Loucy (cell line): Measurements from ENCODE around the gene GNG2.

Experiments used
- H2AFZ ChIP-seq: fragments of 200-600 bp; sonication (generic); 2 replicates; pipeline ENCODE4 v1.6.0; 2016; ENCODE audit warnings: antibody characterized with exemption, mild to moderate bottlenecking, low read length, moderate library complexity
- H3F3A ChIP-seq: fragments of 200-600 bp; 2 replicates; pipeline ENCODE4 v1.6.0; 2016; ENCODE audit warnings: antibody characterized with exemption, low read depth, mild to moderate bottlenecking
- H3K27me3 ChIP-seq: fragments of 200-600 bp; sonication (generic); 2 replicates; pipeline ENCODE4 v1.6.1; 2014; ENCODE audit warnings: low read length, mild to moderate bottlenecking; ENCODE audit not compliant: insufficient read depth, poor library complexity, severe bottlenecking
- H3K36me3 ChIP-seq: fragments of 200-600 bp; sonication (generic); 2 replicates; pipeline ENCODE4 v1.6.1; 2016; ENCODE audit warnings: low read length; ENCODE audit not compliant: insufficient read depth
- H3K4me1 ChIP-seq: fragments of 200-600 bp; sonication (generic); 2 replicates; pipeline ENCODE4 v1.5.1; 2014; ENCODE audit warnings: low read length, mild to moderate bottlenecking; ENCODE audit not compliant: insufficient read depth, poor library complexity, severe bottlenecking
- H3K4me2 ChIP-seq: fragments of 200-600 bp; sonication (generic); 2 replicates; pipeline ENCODE4 v1.6.0; 2014; ENCODE audit warnings: antibody characterized with exemption, low read length, low read depth, mild to moderate bottlenecking; ENCODE audit not compliant: poor library complexity, severe bottlenecking
- H3K4me3 ChIP-seq: fragments of 200-600 bp; sonication (generic); 2 replicates; pipeline ENCODE4 v1.5.1; 2014; ENCODE audit warnings: low read length, mild to moderate bottlenecking, mixed read lengths; ENCODE audit not compliant: poor library complexity, severe bottlenecking
- H3K79me2 ChIP-seq: fragments of 200-600 bp; sonication (generic); 2 replicates; pipeline ENCODE4 v1.6.1; 2014; ENCODE audit warnings: low read length; ENCODE audit not compliant: insufficient read depth
- H3K9ac ChIP-seq: fragments of 200-600 bp; sonication (generic); 2 replicates; pipeline ENCODE4 v1.6.0; 2014; ENCODE audit warnings: mild to moderate bottlenecking, low read depth, low read length, moderate library complexity; ENCODE audit not compliant: poor library complexity, severe bottlenecking
- H3K9me2 ChIP-seq: fragments of 200-600 bp; sonication (generic); replicated peaks from 2 replicates; pipeline ENCODE4 v1.6.1; 2016; ENCODE audit warnings: low read depth, low read length, mixed read lengths
- H3K9me3 ChIP-seq: fragments of 200-600 bp; sonication (generic); 2 replicates; pipeline ENCODE4 v1.6.1; 2014; ENCODE audit warnings: mild to moderate bottlenecking, antibody characterized with exemption, low read length, low read depth; ENCODE audit not compliant: insufficient read depth
- H4K20me1 ChIP-seq: fragments of 200-600 bp; sonication (generic); 2 replicates; pipeline ENCODE4 v1.6.0; 2014; ENCODE audit warnings: antibody characterized with exemption, low read length, mild to moderate bottlenecking; ENCODE audit not compliant: insufficient read depth, poor library complexity, severe bottlenecking
- CTCF ChIP-seq: fragments of 200-600 bp; sonication (generic); conservative IDR thresholded peaks from 2 replicates; pipeline ENCODE4 v1.5.1; 2014; ENCODE audit warnings: mild to moderate bottlenecking, antibody characterized with exemption, low read length
- EZH2phosphoT487 ChIP-seq: fragments of 200-600 bp; IDR thresholded peaks from 2 replicates; pipeline ENCODE4 v1.6.1; 2018; ENCODE audit warnings: antibody characterized with exemption, mild to moderate bottlenecking, moderate library complexity, borderline replicate concordance

The GNG2 gene

GRCh38 chr14:52005625-52006024 is 145.2 kb downstream of the GNG2 start:
- Histone ChIP-seq H3K9ac (no peak overlapping the region), H3K4me2 (no peak overlapping the region), H3K4me1 (no peaks in the 10 kb centered on the region), H3K79me2 (peaks cover 5% of the 10 kb centered on the region; the same call in 1 of the 2 replicates), H4K20me1 (no peaks in the 10 kb centered on the region), H3K9me3 (no peaks in the 10 kb centered on the region), H3K36me3 (peaks cover 100% of the 10 kb centered on the region), H3F3A (no peaks in the 10 kb centered on the region), H3K27me3 (no peaks in the 10 kb centered on the region), H2AFZ (no peak overlapping the region), H3K9me2 (no peaks in the 10 kb centered on the region), H3K4me3 (no peak overlapping the region)
- no peak for TF ChIP-seq EZH2phosphoT487
- no peak for TF ChIP-seq CTCF

GRCh38 chr14:52006361-52006760 is 145.9 kb downstream of the GNG2 start:
- H3K36me3 ChIP-seq, result peaks cover 100% of the 10 kb centered on the region
- H3K79me2 ChIP-seq, result peaks cover 5% of the 10 kb centered on the region; the same call in 1 of the 2 replicates
- TF ChIP-seq EZH2phosphoT487, result no peak
- no peak for TF ChIP-seq CTCF
- no peak overlapping the region for H3K4me2 ChIP-seq
- no peaks in the 10 kb centered on the region for H3K27me3 ChIP-seq
- H3K4me1 ChIP-seq, result no peaks in the 10 kb centered on the region
- H4K20me1 ChIP-seq, result no peaks in the 10 kb centered on the region
- no peak overlapping the region for H3K9ac ChIP-seq
- no peaks in the 10 kb centered on the region for H3K9me2 ChIP-seq
- no peak overlapping the region for H3K4me3 ChIP-seq
- no peaks in the 10 kb centered on the region for H3K9me3 ChIP-seq
- no peak overlapping the region for H2AFZ ChIP-seq
- no peaks in the 10 kb centered on the region for H3F3A ChIP-seq

GRCh38 chr14:52007211-52007610 is 146.8 kb downstream of the GNG2 start:
- peaks cover 99% of the 10 kb centered on the region for H3K36me3 ChIP-seq
- H3K4me3 ChIP-seq, result no peak overlapping the region
- no peaks in the 10 kb centered on the region for H3K9me2 ChIP-seq
- no peaks in the 10 kb centered on the region for H3K9me3 ChIP-seq
- no peak overlapping the region for H2AFZ ChIP-seq
- no peak overlapping the region for H3K4me2 ChIP-seq
- TF ChIP-seq EZH2phosphoT487 (no peak), CTCF (no peak)
- H4K20me1 ChIP-seq, result no peaks in the 10 kb centered on the region
- H3K79me2 ChIP-seq, result peaks cover 5% of the 10 kb centered on the region; the same call in 1 of the 2 replicates
- H3K4me1 ChIP-seq, result no peaks in the 10 kb centered on the region
- H3F3A ChIP-seq, result no peaks in the 10 kb centered on the region
- H3K9ac ChIP-seq, result no peak overlapping the region
- no peaks in the 10 kb centered on the region for H3K27me3 ChIP-seq
